ENCODE data around the gene IDS. TPM values are rescaled to one million over a fixed set of nuclear protein-coding genes. Genes with fewer than 3 reads are reported as not detected.
A peak's percentile ranks its signal among the peaks of the same experiment; 100 is the strongest.
"Not testable (repeated sequence)": the region's sequence is repeated elsewhere in the genome, so short reads cannot be mapped to it uniquely, and the experiment has no call there.

IDS gene, protein sequence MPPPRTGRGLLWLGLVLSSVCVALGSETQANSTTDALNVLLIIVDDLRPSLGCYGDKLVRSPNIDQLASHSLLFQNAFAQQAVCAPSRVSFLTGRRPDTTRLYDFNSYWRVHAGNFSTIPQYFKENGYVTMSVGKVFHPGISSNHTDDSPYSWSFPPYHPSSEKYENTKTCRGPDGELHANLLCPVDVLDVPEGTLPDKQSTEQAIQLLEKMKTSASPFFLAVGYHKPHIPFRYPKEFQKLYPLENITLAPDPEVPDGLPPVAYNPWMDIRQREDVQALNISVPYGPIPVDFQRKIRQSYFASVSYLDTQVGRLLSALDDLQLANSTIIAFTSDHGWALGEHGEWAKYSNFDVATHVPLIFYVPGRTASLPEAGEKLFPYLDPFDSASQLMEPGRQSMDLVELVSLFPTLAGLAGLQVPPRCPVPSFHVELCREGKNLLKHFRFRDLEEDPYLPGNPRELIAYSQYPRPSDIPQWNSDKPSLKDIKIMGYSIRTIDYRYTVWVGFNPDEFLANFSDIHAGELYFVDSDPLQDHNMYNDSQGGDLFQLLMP
- 14.8 TPM for polyA plus RNA-seq (2013, experiment 1 of 2)
- polyA plus RNA-seq (2013, experiment 2 of 2), result 18.3 TPM

DNA sequence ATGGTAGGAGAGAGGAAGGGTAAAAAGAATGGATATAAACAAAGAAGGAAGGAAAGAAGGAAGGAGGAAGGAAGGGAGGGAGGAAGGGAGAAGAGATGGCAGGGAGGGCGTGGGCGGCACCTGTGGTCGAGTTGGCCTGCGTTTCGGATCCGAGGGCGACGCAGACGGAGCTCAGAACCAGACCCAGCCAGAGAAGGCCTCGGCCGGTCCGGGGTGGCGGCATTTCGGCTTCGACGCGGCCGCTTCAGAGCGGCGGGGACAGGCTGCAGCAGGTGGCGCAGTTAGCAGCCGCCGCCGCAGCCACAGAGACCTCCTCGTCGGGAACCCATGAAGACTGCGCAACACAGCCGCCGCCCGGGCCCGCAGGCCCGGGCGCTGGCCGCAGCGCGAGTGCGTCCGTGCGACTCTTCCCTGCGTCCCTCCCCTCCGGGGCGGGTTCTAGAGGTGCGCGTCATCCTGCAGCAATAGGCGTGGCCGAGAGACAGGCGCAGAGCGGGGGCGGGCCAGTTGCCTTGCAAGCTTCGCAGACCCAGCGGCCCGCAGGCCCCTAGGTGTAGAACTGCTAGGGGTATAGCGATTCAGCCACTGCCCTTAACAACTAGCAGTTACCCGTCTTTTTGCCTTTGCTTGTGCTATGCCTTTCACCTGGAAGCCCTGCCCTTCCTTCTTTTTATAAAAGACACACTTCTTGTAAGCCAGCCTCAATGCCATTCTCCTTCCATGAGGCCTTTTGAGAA lies at the start of gene IDS:
TSS of gene IDS (minus strand) at position 392 of the 737 bp plus-strand sequence. CDS start at position 223, 169 bp downstream.
- Histone ChIP-seq H3K4me1 (ENCODE audit: insufficient read depth, low read length) (0 out of 2 replicates have a peak, but pooled peaks cover 4% of the 10 kb centered on the region), H3K36me3 (ENCODE audit: insufficient read depth, low read length) (peaks cover 26% of the 10 kb centered on the region; the same call in 1 of the 2 replicates), H3K27me3 (ENCODE audit: insufficient read depth, low read length) (no peaks in the 10 kb centered on the region), H3K9ac (ENCODE audit: low read depth, low read length) (peak within 1 kb of the TSS; percentile 79), H3K4me3 (ENCODE audit: low read length) (peak within 1 kb of the TSS; percentile 70), H3K27ac (ENCODE audit: low read depth, low read length) (no peak within 1 kb of the TSS), H3K9me3 (ENCODE audit: insufficient read depth, low read depth, low read length) (no peaks in the 10 kb centered on the region)
- WGBS, result 1% methylated on average over 50 of the region's 54 CpGs

DNA sequence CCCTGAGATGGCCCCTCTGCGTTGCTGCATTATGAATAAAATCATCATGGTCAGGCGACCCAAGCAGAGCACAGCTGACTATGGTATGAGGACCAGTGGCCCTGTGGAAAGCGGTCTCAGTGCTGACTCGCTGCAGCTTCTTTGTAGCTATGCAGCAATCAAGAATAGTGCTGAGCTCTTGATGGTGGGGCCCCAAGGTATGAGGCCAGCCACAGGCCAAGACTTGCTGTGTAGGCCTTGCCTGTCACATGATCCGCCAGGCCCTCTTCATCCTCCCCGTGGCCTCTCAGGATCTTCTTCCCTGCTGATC lies 46.8 kb upstream of the IDS start:
- not testable (repeated sequence) for H3K36me3 ChIP-seq (ENCODE audit: insufficient read depth, low read length); H3K4me3 ChIP-seq (ENCODE audit: low read length); H3K9ac ChIP-seq (ENCODE audit: low read depth, low read length); H3K4me1 ChIP-seq (ENCODE audit: insufficient read depth, low read length); H3K9me3 ChIP-seq (ENCODE audit: insufficient read depth, low read depth, low read length); H3K27me3 ChIP-seq (ENCODE audit: insufficient read depth, low read length); H3K27ac ChIP-seq (ENCODE audit: low read depth, low read length)
- no CpG with 5 or more reads among the region's 6 CpGs for WGBS

DNA sequence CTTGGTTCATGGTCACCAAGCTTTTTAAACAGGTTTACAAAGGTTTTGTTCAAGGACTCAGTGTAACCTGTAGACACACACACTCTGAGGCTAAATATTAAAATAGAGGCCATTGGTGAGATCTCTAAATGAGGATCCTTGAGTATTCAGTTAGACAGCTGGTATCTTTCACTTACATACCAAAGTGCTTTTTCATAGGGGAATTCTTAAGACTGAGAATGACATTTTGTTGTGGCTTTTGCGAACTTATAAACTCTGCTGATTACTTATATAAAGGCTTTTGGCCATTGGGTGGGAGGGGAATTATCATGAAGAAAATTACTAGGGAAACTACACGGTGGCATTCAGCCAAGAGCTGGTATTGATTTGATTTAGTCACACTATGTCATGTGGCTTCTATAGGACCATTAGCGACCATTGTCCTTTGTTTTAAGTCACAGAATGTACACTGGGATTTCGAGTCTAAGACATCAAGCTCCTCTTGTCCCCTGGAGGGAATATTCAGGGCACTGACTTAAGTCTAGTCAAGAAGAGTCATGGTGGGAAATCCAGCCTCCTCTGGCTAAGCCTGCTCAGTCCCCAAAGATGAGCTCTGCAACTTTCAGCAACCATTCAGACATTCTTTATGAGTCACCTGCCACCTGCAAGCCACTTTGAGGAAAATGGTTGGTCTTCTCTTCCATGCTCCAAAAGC lies 46.3 kb upstream of the IDS start:
- not testable (repeated sequence) for H3K27ac ChIP-seq (ENCODE audit: low read depth, low read length); H3K36me3 ChIP-seq (ENCODE audit: insufficient read depth, low read length); H3K27me3 ChIP-seq (ENCODE audit: insufficient read depth, low read length); H3K4me3 ChIP-seq (ENCODE audit: low read length); H3K4me1 ChIP-seq (ENCODE audit: insufficient read depth, low read length); H3K9ac ChIP-seq (ENCODE audit: low read depth, low read length); H3K9me3 ChIP-seq (ENCODE audit: insufficient read depth, low read depth, low read length)
- no CpG with 5 or more reads among the region's 4 CpGs for WGBS

DNA sequence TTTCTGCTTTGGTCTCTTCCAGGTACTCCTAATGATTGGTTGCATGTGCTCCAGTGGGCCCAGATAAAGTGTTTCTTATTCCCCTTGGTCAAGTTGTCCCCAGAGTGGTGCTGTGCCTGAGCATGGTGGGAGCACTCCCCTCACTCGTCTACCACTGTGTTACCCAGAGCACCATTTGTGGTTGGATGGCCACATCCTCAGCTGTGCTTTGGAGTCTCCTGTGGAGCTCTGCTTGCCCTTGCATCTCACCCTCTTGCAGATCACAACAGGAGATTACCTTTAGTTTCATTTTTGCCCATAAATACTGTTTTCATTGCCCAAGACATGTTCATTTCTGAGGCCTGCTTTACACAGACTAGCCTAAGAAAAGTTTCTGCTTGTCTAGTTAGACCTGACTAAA lies 45.3 kb upstream of the IDS start:
- H3K36me3 ChIP-seq (ENCODE audit: insufficient read depth, low read length); H3K4me1 ChIP-seq (ENCODE audit: insufficient read depth, low read length); H3K9me3 ChIP-seq (ENCODE audit: insufficient read depth, low read depth, low read length); H3K27ac ChIP-seq (ENCODE audit: low read depth, low read length); H3K27me3 ChIP-seq (ENCODE audit: insufficient read depth, low read length); H3K9ac ChIP-seq (ENCODE audit: low read depth, low read length); H3K4me3 ChIP-seq (ENCODE audit: low read length): not testable (repeated sequence)
- 100% methylated on average over 1 of the region's 1 CpG for WGBS

DNA sequence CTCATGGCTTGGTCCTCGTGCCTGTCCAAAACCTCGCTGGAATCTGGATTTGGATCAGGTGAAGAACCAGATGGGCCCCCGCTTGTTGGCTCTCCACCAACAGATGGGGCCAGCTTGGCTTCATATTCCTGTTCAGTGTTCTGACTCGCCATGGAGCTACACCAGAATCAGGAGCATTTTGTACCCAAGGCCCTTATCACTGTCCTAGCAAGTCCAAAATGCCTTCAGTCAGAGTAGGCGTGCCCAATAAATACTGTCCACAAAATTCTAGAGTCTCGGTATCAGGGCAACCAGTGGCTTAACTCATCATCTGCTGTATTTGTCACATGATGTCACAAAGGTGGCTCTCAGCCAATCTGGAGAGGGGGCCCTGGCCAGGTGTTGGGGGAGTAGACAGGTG lies 44.6 kb upstream of the IDS start, which contains the start of gene HSFX3:
TSS of gene HSFX3 (minus strand) at position 224 of the 400 bp plus-strand sequence. CDS start at position 152, 72 bp downstream.
- H3K4me1 ChIP-seq (ENCODE audit: insufficient read depth, low read length); H3K36me3 ChIP-seq (ENCODE audit: insufficient read depth, low read length); H3K27ac ChIP-seq (ENCODE audit: low read depth, low read length); H3K9me3 ChIP-seq (ENCODE audit: insufficient read depth, low read depth, low read length); H3K9ac ChIP-seq (ENCODE audit: low read depth, low read length); H3K4me3 ChIP-seq (ENCODE audit: low read length); H3K27me3 ChIP-seq (ENCODE audit: insufficient read depth, low read length): not testable (repeated sequence)
- WGBS, result no CpG with 5 or more reads among the region's 6 CpGs

DNA sequence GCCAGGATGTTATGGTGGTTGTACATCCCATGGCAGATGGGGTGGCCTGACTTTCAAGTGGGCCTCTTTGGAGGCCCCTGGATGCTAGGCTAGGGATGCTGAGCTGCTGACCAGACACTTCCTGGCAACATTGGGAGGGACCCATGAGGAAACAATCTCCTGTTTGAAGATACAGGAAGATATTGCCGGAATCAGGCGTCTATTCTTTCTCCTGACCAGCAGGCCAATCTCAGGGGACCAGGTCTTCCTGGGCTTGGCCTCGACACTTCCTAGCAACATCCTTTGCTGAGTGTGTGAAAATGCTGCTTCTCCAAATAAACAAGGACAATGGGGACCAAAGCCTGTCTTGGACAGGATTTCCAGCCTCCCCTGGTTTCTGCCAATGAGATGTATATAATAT lies 42.7 kb upstream of the IDS start:
- WGBS, result no CpG with 5 or more reads among the region's 3 CpGs
- not testable (repeated sequence) for H3K36me3 ChIP-seq (ENCODE audit: insufficient read depth, low read length); H3K9me3 ChIP-seq (ENCODE audit: insufficient read depth, low read depth, low read length); H3K27me3 ChIP-seq (ENCODE audit: insufficient read depth, low read length); H3K4me3 ChIP-seq (ENCODE audit: low read length); H3K9ac ChIP-seq (ENCODE audit: low read depth, low read length); H3K27ac ChIP-seq (ENCODE audit: low read depth, low read length); H3K4me1 ChIP-seq (ENCODE audit: insufficient read depth, low read length)

DNA sequence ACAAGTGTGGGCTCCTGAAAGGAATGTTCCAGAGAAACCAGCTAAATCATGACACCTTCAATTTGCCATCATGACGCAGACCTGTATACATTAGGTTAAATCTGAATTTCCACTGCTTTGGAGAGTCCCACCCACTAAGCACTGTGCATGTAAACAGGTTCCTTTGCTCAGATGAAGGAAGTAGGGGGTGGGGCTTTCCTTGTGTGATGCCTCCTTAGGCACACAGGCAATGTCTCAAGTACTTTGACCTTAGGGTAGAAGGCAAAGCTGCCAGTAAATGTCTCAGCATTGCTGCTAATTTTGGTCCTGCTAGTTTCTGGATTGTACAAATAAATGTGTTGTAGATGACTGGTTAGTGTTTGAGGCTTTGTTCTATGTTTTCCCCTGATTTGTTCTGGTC lies 41.9 kb upstream of the IDS start:
- H3K4me1 ChIP-seq (ENCODE audit: insufficient read depth, low read length); H3K27ac ChIP-seq (ENCODE audit: low read depth, low read length); H3K36me3 ChIP-seq (ENCODE audit: insufficient read depth, low read length); H3K27me3 ChIP-seq (ENCODE audit: insufficient read depth, low read length); H3K9me3 ChIP-seq (ENCODE audit: insufficient read depth, low read depth, low read length); H3K9ac ChIP-seq (ENCODE audit: low read depth, low read length); H3K4me3 ChIP-seq (ENCODE audit: low read length): not testable (repeated sequence)
- WGBS, result 100% methylated on average over 1 of the region's 1 CpG

DNA sequence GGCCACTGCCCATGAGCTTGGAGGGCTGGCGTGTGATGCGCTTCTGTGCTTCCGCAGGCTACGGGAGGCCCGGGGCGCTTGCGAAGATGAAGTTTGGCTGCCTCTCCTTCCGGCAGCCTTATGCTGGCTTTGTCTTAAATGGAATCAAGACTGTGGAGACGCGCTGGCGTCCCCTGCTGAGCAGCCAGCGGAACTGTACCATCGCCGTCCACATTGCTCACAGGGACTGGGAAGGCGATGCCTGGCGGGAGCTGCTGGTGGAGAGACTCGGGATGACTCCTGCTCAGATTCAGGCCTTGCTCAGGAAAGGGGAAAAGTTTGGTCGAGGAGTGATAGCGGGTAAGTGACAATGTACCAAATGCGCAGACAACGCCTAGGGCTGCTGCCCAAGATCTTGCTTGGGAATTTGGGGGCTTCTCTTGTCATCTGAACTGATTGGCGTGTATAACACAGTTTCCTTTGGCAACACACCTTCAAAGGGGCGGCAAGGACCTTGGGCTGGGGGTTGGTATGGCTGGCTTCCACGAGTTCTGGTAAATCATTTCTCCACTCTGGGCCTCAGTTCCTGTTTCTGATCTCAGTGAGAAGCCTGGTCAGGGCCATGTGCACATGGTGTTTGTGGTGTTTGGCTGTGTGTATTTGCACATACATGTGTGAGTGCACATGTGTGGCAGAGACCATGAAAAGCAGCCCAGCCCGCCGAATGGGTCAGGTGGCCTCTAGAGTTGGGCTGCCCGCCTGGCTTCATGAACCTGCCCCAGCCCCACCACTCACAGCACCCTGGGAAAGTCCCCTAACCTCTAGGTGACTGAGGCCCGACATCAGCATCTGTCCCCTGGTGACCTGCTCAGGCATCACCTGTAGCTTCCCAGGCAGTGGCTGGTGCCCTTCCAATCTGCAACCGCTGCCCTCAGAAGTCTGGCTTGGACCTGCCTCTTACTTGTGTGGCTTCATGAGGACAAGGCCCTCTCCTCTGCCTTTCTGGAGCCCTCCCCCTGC lies 40.7 kb upstream of the IDS start:
- H3K4me1 ChIP-seq (ENCODE audit: insufficient read depth, low read length); H3K9me3 ChIP-seq (ENCODE audit: insufficient read depth, low read depth, low read length); H3K4me3 ChIP-seq (ENCODE audit: low read length); H3K36me3 ChIP-seq (ENCODE audit: insufficient read depth, low read length); H3K27me3 ChIP-seq (ENCODE audit: insufficient read depth, low read length); H3K27ac ChIP-seq (ENCODE audit: low read depth, low read length); H3K9ac ChIP-seq (ENCODE audit: low read depth, low read length): not testable (repeated sequence)
- WGBS, result 62% methylated on average over 13 of the region's 29 CpGs

DNA sequence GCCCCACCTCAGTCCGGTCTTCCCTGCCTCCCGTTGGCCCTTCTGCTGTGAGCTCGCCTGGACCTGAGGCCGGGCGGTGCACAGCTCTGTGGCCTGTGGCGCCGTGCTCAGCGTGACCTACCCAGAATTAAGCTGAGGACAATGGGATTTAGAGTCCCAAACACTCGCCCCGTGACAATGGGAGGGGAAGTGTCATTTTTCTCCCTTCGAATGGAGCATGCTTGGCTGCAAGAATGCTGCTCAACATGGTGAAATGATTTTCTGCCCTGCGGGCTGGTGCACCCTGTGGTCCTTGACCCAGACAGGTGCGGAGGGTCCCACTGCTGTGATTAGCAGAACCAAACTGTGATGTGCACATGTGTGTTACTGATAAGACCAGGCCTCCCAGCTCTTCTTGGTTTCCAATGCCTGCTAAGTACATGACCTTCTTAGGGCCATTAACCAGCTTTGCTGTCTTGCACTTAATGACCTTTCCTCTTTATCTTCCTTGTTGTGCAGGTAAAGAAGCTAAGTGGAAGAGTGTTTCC lies 36.5 kb upstream of the IDS start:
- Histone ChIP-seq H3K4me1 (ENCODE audit: insufficient read depth, low read length) (no peaks in the 10 kb centered on the region), H3K9me3 (ENCODE audit: insufficient read depth, low read depth, low read length) (no peaks in the 10 kb centered on the region), H3K36me3 (ENCODE audit: insufficient read depth, low read length) (no peaks in the 10 kb centered on the region), H3K27me3 (ENCODE audit: insufficient read depth, low read length) (peaks cover 5% of the 10 kb centered on the region), H3K27ac (ENCODE audit: low read depth, low read length) (no peak overlapping the region), H3K4me3 (ENCODE audit: low read length) (peak overlapping the region; percentile 76), H3K9ac (ENCODE audit: low read depth, low read length) (no peak overlapping the region)
- 15% methylated on average over 13 of the region's 13 CpGs for WGBS

All from HUES64 (cell line).